Activated naive CD4-positive, alpha-beta T cell (primary cell): Measurements from ENCODE around the gene ELN.

Experiments used
- DNase-seq, 4 experiments: peaks; one replicate each; lab custom pipeline; 2025; lab: John Stamatoyannopoulos, UW

The ELN gene

DNA sequence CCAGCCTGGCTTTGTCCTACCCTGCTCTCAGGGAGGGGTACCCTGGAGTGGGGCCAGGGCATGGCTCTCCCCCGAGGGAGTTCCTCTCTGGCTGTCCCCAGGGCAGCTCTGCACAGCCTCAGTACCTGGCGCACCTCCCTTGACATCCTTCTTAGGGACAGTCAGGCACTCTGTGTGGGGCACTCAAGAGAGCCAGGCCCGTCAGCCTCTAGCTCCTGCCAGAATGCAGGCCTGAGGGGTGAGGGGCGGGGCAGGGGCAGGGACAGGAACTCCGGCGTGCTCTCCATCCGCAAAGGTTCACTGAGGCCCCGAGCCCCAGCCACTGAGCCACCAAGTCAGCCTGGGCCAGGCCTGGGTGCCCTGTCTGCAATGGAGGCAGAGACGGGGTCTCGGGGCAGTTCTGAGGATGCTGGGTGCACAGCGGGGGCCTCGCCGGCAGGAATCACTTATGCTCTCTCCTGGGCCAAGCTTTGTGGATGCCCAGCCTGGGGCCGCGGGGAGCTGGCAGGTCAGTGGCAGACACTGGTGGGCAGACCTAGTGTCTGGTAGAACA, 65.8 kb downstream of the ELN start:
- no peak for DNase-seq

DNA sequence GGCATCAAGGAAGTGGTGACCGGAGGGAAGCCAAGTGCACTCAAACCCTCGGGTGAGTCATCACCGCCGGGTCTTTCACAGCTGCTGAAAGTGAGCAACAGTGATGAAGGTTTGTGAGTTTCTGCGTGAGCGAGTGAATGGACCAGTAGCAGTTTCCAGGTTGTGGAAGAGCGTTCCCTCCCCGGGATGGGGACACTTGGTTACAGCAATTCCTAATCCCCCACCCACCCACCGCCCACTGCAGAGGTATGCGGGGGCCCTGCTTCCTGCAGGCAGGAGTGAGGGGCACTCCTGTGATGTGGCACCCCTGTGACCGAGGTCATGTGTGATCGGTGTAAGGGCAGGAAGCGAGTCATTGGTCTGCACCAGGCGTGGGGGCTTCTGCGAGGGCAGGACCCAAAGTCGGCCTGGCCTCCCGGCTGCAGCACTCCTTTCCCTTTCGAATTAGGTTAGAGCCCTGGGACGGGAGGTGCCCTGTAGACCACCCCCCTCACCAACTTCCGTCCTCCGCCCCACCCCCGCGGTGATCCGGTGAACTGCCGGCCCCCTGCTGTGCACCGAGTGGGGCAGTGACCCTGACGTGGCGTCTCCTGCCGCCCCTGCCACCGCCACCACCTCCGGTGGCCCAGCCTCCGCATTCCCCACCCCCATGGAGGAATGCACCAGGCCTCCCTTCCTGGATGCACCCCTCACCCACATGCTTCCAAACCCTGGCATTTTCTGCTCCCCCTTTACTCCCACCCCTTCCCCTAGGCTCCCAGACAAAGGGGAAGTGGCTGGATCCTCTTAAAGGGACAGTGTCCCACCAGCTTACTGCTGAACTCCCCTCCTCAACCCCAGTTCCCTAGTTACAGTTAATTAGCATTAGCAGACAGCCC, 66.5 kb downstream of the ELN start:
- peak in 3 of 4 experiments; percentile 12 to 55 (median 36) for DNase-seq

DNA sequence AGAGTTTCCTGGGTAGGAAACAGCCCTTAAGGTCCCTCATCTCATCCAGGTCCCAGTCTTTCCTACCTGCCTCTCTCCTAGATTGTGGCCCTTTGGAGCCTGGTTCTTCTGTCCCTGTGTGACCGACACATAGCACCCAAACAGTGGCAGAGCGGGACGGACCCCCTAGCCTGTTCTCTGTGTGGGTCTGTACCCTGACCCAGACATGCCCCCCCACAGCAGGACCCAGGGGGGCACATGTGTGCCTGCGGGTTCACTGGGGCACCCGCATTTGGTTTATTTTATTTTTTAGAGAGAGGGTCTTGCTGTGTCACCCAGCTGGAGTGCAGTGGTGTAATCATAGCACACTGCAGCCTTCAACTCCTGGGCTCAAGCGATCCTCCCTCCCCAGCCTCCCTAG, 67.2 kb downstream of the ELN start:
- no peak for DNase-seq

DNA sequence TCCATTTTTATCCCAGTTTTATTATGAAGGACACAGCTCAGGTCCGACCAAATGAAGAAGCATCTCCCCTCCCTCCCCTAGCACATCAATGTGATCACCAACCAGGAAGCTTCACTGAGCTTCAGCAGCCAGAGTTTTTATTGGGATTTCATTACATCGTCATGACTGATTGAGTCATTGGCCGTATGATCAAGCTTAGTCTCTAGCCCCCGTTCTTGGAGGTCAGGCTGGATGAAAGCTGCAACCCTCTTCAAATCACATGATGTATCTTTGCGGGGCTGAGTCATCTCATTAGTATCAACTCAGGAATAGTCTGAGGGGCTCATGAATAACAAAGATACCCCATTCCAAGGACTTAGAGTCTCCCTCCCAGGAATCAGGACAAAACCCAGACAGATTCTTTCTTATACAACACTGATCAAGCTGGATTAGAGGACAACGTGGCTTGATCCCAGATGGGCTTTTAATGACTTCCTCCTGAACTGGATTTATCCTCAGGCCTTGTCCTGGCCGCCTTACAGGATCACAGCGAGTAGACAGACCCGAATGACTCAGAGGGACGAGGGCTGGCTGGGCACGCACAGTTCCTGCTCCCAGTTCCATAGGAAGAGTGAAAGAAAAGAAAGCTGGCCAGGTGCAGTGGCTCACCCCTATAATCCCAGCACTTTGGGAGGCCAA, 70.1 kb downstream of the ELN start:
- DNase-seq, result no peak

DNA sequence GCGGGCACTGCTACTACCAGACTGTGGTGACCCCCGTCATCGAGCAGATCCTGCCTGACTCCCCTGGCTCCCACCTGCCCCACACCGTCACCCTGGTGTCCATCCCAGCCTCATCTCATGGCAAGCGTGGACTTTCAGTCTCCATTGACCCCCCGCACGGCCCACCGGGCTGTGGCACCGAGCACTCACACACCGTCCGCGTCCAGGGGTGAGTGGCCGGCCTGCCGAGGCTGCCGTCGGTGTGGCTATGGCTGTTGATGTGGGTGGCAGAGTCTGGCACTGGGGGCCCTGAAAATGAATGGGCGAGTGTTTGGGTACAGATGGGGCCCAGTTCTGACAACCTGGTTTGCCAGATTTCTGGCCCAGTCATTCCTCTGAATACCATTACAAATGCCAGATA, 71.1 kb downstream of the ELN start:
- no peak for DNase-seq

DNA sequence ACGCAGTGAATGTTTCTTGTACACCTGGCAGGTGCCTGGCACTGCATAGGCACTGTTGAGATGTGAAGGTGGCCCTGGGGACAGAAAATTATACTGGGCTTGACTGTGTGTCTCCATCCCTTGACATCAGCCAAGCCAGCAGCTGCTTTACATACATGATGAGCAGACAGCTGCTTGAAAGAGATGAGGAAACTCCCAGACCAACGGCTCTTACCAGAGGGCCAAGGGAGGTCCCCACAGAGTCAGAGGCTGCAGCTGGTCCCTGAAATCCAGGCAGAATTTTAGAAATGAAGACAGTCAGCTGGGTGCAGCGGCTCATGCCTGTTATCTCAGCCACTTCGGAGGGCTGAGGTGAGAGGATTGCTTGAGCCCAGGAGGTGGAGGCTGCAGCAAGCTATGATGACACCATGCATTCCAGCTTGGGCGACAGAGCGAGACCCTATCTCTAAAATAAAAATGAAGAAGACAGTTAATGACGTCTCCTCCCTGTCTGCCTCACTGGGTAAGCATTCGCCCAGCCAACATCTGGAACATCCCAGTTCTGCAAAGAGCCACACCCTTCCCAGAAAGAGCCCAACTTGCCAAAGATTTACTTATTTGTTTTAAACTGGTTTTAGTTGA, 73.2 kb downstream of the ELN start:
- DNase-seq, result no peak

DNA sequence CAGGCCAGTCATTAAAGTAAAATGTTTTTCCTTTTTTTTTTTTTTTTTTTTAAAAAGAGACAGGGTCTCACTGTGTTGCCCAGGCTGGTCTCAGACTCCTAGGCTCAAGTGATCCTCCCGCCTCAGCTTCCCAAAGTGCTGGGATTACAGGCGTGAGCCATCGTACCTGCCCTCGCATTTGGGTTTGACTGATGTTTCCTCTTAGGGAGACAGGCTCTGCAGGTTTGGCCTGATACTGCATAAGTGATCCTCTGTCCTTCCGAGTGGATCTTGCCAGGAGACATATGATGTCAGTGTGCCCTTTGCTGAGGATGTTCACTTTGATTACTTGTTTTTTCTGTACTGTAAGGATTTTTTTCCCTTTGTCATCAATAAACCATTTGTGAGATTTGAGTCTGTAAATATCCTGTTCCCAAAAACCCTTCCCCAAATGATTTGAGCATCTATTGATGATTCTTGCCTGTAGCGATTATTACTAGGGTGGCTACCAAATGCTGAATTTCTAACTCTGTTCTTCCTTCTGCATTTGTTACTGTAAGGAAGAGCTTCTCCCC, 75.3 kb downstream of the ELN start:
- DNase-seq, result no peak

DNA sequence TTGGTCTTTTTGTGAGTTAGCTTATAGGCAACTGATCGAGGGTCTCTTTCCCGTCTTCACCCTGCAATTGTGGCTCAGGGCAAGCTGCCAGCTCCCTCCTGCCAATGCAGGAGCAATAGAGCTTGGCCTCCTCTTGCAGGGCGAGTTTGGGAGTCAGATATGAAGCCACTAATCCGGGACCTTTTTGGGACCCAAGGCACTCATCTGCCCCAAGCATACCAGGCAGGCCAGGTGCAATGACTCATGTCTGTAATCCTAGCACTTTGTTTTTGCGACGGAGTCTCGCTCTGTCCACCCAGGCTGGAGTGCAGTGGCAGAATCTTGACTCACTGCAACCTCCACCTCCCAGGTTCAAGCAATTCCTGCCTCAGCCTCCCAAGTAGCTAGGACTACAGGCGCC, 76.7 kb downstream of the ELN start:
- DNase-seq, result no peak

DNA sequence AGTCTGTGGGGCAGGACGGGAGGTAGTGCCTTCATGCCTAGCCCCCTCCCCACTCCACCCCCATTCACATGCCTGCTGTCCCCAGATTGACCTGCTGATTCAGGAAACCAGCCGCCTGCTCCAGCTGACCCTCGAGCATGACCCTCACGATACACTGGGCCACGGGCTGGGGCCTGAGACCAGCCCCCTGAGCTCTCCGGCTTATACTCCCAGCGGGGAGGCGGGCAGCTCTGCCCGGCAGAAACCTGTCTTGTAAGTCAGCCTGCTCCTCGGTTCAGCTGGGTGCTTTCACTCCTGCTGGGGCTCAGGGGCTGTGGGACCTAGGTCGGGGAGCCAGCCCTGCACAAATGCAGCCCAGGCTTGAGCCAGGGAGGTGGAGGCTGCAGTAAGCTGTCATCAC, 78.0 kb downstream of the ELN start:
- DNase-seq, result no peak

DNA sequence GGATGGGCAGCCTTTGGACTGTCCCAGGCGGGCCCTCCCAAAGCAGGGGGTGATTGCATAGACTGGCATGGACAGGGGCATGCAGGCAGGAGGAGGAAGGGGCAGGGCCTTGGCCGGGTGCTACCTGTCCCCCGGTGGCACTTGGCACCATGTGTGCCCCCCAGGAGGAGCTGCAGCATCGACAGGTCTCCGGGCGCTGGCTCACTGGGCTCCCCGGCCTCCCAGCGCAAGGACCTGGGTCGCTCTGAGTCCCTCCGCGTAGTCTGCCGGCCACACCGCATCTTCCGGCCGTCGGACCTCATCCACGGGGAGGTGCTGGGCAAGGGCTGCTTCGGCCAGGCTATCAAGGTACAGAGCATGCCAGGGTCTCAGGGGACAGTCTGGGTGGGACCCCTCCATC, 78.9 kb downstream of the ELN start:
- no peak for DNase-seq

DNA sequence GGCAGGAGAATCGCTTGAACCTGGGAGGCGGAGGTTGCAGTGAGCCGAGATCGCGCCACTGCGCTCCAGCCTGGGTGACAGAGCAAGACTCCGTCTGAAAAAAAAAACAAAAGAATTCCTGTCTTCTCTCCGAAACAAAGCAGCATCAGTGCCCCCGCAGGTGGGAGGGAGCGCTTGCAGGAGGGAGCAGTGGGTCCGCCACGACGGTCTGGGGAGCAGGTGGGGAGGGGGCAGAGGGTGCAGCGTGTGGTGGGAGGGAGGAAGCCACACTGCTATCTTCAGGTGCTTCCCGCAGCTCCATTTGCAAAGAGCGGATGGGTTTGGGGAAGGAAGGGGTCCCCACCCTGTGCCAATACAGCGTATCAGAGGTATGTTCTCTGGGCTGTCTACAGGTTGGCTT, 87.4 kb downstream of the ELN start:
- no peak for DNase-seq

DNA sequence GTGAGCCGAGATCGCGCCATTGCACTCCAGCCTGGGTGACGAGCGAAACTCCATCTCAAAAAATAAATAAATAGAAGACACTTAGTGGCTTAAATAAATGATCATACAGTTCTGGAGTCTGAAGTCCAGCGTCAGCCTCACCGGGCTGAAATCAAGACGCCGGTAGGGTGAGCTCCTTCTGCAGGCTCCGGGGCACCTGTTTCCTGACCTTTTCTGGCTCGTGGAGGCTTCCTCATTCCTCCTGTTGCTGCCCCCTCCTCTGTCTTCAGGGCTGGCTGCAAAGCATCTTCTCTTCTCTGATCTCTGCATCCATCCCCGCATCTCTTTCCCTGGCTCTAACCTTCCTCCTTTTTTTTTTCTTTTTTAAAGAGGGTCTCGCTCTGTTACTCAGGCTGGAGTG, 88.4 kb downstream of the ELN start:
- DNase-seq, result no peak
